Measurements from ENCODE around the gene SAP30L.

- TF ChIP-seq CTCF (IDR thresholded peaks at IDR 0.05) (no peak), EP300 (IDR thresholded peaks at IDR 0.05) (no peak)
Observed at GRCh38 chr5:154479160-154479943, 33.6 kb downstream of the SAP30L start.
